ENCODE results near the gene MMP15.

DNA sequence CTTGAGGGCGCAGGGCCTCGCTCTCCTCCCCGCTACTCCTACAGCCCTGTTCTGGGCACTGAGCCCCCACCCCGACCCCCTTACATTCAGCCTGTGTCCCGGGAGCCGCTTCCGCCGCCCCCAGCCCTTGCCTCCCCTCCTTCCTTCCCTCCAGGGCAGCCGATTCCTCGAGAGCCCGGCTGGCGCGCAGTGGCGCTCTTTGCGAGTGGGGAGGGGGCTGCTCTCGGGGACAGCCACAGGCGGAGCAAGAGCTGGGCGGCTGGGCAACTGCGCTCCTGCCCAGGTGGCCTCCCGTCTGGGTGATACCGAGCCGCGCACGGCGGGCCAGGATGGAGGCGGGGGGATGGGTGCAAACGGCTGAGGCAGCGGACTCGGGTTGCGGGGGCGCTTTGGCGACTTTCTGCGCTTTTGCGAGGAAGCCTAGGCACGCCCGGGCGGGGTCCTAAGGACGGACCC is 1.2 kb downstream of the MMP15 start:
- no peak for TF ChIP-seq CEBPB (IDR thresholded peaks at IDR 0.05; ENCODE audit: low read depth, low read length)
- TF ChIP-seq RFX5 (IDR thresholded peaks at IDR 0.05; ENCODE audit: low read depth, low read length): no peak
- no peak for TF ChIP-seq RAD21 (IDR thresholded peaks at IDR 0.05; ENCODE audit: low read length)
- no peak for TF ChIP-seq MXI1 (IDR thresholded peaks at IDR 0.05; ENCODE audit: borderline replicate concordance, low read depth, low read length)

Data from IMR-90 (cell line).